NCI-H774 (cell line): ENCODE results near the gene DPH1.

Experiments used
- DNase-seq: peaks from one replicate; lab custom pipeline; 2025; lab: John Stamatoyannopoulos, UW

DPH1 gene

DNA sequence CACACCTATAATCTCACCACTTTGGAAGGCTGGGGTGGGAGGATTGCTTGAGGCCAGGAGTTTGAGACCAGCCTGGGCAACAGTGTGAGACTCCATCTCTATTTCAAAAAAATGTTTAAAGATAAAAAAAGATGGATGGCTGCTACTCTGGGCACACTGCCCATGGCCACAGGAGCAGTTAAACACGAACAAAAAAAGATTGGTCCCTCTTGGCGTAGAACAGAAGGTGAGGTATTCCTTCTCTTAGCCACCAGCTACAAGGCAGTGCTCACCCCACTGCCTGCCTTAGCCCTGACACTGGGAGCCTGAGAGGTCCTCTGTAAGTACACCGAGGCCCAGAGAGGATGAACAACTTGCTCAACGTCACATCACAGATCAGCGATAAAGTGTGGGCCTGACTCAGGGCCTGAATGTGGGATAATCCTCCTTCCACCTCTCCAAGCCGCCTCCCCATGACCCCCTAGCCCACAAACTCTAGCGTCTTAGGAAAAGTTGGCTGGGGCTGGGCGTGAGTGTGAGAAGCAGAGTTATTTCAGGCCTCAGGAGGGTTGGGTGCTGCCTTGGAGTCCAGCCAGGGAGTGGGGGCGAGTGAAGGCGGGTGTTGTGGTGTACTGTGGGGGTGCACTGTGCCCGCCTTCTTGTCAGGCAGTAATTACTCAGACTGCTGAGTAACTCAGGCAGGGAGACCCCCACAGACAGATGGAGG lies 2.3 kb upstream of the DPH1 start:
- no peak for DNase-seq

GRCh38 chr17:2028234-2028614 lies 1.7 kb upstream of the DPH1 start:
- DNase-seq, result no peak

DNA sequence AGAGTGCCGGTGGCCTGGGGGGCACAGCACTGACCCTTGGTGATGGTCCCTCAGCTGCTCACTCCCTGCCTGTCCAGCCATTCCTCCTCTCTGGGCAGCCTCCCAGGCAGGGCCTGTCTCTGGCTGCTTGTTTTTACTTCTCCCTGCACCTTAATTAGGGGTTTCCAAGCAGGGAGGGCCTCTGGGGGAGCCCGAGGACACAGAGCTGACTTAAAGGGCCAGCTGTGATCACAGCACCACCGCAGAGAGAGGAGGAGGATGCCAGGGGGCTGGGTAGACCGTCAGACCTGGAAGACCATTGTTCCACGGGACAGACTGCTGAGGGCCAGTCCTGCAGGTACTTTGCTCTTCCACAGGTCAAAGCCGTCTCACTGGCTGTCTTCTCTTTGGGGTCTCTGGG lies 1.2 kb upstream of the DPH1 start:
- DNase-seq, result no peak

DNA sequence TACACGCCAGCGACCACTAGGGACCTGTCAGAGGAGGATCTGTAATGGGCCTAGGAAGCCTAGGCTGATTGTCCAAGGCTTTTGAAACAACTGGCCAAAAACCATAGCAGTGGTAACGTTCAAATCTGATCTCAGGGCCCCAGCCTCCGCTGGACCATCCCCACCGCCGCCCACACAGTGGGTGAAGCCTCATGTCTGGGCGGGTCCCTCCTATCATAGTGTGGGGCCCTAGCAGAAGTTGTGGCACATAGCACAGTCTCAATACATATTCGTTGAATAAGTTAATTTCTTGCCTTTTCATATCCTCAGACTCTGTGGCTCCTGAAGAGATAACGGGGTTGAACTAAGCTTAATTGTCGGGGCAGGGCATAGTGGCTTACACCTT lies 818 bp downstream of the DPH1 start:
- DNase-seq, result no peak

DNA sequence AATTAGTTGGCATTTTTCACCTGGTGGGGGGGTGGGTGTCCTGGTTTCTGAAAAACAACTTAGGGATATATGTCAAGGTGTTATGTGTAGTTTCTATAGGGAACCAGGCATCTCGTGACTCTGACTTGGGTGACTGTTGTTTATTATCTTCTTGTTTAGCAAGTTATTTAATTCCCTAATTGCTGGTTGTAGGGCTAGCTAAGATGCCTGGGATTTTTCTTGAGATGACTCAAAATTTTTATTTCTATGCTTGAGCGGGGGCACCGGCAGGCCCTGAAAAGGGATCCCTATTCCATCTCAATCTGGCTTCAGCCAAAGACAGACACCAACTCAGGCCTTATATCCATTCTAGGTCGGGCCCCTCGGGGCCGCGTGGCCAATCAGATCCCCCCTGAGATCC lies 3.2 kb downstream of the DPH1 start:
- no peak for DNase-seq

- no peak for DNase-seq
Measured at GRCh38 chr17:2034157-2034556, 4.2 kb downstream of the DPH1 start.

GRCh38 chr17:2034806-2035540 lies 5.0 kb downstream of the DPH1 start:
- DNase-seq, result no peak

- DNase-seq, result no peak
Measured at GRCh38 chr17:2035541-2036488, 5.9 kb downstream of the DPH1 start.

DNA sequence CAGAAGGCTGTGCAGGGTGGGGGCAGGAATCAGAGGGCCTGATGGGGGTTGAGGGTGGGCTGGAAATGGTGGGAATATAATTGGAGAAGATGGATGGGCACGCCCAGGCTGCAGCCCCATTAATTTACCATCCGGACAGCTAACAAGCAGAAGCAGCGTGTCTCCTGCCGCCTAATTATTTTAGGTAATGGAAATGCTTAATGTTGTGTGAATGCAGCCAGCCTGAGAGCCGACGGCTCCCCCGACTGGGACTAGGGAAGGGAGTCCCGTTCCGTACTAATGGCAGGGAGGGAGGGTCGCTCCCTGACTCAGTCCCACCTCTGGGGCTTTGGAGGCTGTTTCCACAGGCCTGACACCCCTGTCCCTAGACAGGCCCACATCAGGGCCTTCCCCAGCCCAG lies 7.2 kb downstream of the DPH1 start:
- no peak for DNase-seq

GRCh38 chr17:2040219-2040827 lies 10.4 kb downstream of the DPH1 start:
- no peak for DNase-seq

DNA sequence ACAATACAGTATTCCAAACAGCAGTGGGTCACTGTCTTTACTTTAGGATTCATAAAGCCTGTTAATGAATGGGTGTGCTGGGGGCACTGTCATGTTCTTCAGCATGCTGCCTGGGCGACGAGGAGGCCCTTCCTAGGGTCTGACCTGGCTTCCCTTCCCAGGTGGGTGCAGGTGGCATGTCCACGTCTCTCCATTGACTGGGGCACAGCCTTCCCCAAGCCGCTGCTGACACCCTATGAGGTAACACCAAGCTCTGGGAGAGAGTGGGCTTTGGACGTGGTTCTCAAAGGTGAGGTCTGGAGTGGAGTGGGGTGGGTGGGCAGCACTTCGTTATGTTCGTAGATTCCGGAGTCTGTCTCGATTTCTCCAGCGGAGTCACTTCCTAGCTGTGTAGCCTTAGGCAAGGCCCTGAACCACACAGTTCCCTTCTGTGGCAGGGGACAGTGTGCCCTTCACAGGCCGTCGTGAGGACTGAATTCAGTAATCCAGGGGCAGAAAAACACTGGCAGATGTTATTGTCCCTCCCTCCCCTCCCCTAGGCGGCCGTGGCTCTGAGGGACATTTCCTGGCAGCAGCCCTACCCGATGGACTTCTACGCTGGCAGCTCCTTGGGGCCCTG lies 11.1 kb downstream of the DPH1 start:
- no peak for DNase-seq

- peak; percentile 83 for DNase-seq
Measured at GRCh38 chr17:2041561-2042389, 11.8 kb downstream of the DPH1 start, which contains the start of gene OVCA2. Gene OVCA2, plus strand, starts transcription at chr17:2042022. Its CDS starts 26 bp downstream, at chr17:2042048.

GRCh38 chr17:2042390-2042847 lies 12.5 kb downstream of the DPH1 start:
- DNase-seq, result no peak

GRCh38 chr17:2042933-2043332 lies 13.0 kb downstream of the DPH1 start:
- no peak for DNase-seq

GRCh38 chr17:2043785-2044184 lies 13.8 kb downstream of the DPH1 start:
- DNase-seq, result no peak

GRCh38 chr17:2044263-2044894 lies 14.4 kb downstream of the DPH1 start:
- DNase-seq, result no peak

GRCh38 chr17:2047590-2047989 lies 17.6 kb downstream of the DPH1 start:
- DNase-seq, result no peak

DNA sequence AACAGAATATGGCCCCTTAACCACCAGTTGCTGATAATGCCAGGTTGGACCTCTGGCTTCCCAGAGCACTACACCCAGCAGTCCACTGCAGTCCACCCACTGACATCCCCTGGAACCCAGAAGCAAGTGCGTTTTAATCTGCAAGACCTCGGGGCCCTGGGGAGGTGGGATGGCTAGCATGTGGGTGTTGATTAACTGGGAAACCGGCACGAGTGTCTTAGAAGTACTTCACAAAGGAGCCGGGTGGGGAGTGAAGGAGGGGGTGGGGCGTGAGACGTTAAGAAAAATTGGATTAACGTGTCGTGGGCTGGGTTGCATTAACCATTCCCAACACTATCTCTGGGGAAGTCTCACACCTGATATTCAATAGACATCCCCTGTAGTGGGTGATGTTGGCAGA lies 18.9 kb downstream of the DPH1 start:
- DNase-seq, result no peak

- peak; percentile 44 for DNase-seq
Measured at GRCh38 chr17:2049333-2050299, 19.7 kb downstream of the DPH1 start.
